Mesenchymal stem cell (in vitro differentiated cells and primary cell): Measurements from ENCODE around the gene GOLPH3.

Source experiments
- DNase-seq: peaks from one replicate; pipeline ENCODE4 v3.0.0-alpha.2; 2013
- H2AFZ ChIP-seq: one replicate; pipeline ENCODE4 v1.6.1; 2013; ENCODE audit warnings: low read depth, mild to moderate bottlenecking, control low read depth, inconsistent platforms, low read length, moderate library complexity
- H2AK5ac ChIP-seq: 2 replicates; pipeline ENCODE4 v1.6.1; 2013; ENCODE audit warnings: low read length, moderate library complexity, mild to moderate bottlenecking, inconsistent platforms; ENCODE audit not compliant: severe bottlenecking
- H2BK120ac ChIP-seq: one replicate; pipeline ENCODE4 v1.6.1; 2013; ENCODE audit warnings: low read depth, mild to moderate bottlenecking, inconsistent platforms, low read length, moderate library complexity
- H2BK12ac ChIP-seq, 2 experiments: one replicate each; pipeline ENCODE4 v1.6.1; 2013; ENCODE audit warnings: inconsistent platforms in 2 of 2, low read length in 2 of 2, mild to moderate bottlenecking in 2 of 2, moderate library complexity in 2 of 2, control low read depth in 1 of 2
- H2BK15ac ChIP-seq: one replicate; pipeline ENCODE4 v1.6.1; 2013; ENCODE audit warnings: mild to moderate bottlenecking, low read depth, inconsistent platforms; ENCODE audit not compliant: poor library complexity, severe bottlenecking
- H2BK5ac ChIP-seq: 2 replicates; pipeline ENCODE4 v1.6.1; 2013; ENCODE audit warnings: low read depth, mild to moderate bottlenecking, low read length, control low read depth, inconsistent platforms; ENCODE audit not compliant: poor library complexity, severe bottlenecking
- H3K14ac ChIP-seq, 2 experiments: one replicate each; pipeline ENCODE4 v1.6.1; 2013; ENCODE audit warnings: inconsistent platforms in 2 of 2, low read length in 2 of 2, control low read depth in 1 of 2, mild to moderate bottlenecking in 1 of 2, moderate library complexity in 1 of 2
- H3K18ac ChIP-seq, 2 experiments: one replicate each; pipeline ENCODE4 v1.6.1; 2013; ENCODE audit warnings: inconsistent platforms in 2 of 2, low read length in 2 of 2, control low read depth in 1 of 2, low read depth in 1 of 2, mild to moderate bottlenecking in 1 of 2
- H3K23ac ChIP-seq, 2 experiments: one replicate each; pipeline ENCODE4 v1.6.1; 2013; ENCODE audit warnings: inconsistent platforms in 2 of 2, low read length in 2 of 2, mild to moderate bottlenecking in 2 of 2, moderate library complexity in 2 of 2, control low read depth in 1 of 2
- H3K27ac ChIP-seq: 2 replicates; pipeline ENCODE4 v1.5.1; 2013; ENCODE audit warnings: mild to moderate bottlenecking, moderate library complexity, low read length, control low read depth, inconsistent platforms; ENCODE audit not compliant: poor library complexity, severe bottlenecking
- H3K27me3 ChIP-seq, 2 experiments: 2 replicates each; pipeline versions ENCODE4 v1.6.1 to v1.7.0; 2013; ENCODE audit warnings: low read length in 2 of 2, mild to moderate bottlenecking in 2 of 2, moderate library complexity in 2 of 2, control low read depth in 1 of 2, inconsistent platforms in 1 of 2; ENCODE audit not compliant: control insufficient read depth in 1 of 2, insufficient read depth in 1 of 2
- H3K36me3 ChIP-seq, 2 experiments: 2 replicates each; pipeline versions ENCODE4 v1.6.1 to v1.7.0; 2013; ENCODE audit warnings: low read length in 2 of 2, control low read depth in 1 of 2, inconsistent platforms in 1 of 2, low read depth in 1 of 2, mild to moderate bottlenecking in 1 of 2; ENCODE audit not compliant: insufficient read depth in 2 of 2, control insufficient read depth in 1 of 2
- H3K4ac ChIP-seq, 2 experiments: one replicate each; pipeline ENCODE4 v1.6.1; 2013; ENCODE audit warnings: inconsistent platforms in 2 of 2, low read length in 2 of 2, mild to moderate bottlenecking in 2 of 2, moderate library complexity in 2 of 2, control low read depth in 1 of 2, low read depth in 1 of 2
- H3K4me1 ChIP-seq: 2 replicates; pipeline ENCODE4 v1.6.1; 2013; ENCODE audit warnings: low read depth, low read length, control low read depth; ENCODE audit not compliant: control insufficient read depth, insufficient read depth
- H3K4me2 ChIP-seq: 2 replicates; pipeline ENCODE4 v1.6.1; 2013; ENCODE audit warnings: low read length, mild to moderate bottlenecking, inconsistent platforms; ENCODE audit not compliant: poor library complexity, severe bottlenecking
- H3K4me3 ChIP-seq, 2 experiments: 2 replicates each; pipeline versions ENCODE4 v1.5.1 to v1.7.0; 2013; ENCODE audit warnings: low read length in 2 of 2, mild to moderate bottlenecking in 2 of 2, control low read depth in 1 of 2, low read depth in 1 of 2; ENCODE audit not compliant: insufficient read depth in 1 of 2
- H3K79me1 ChIP-seq: replicated peaks from 2 replicates; pipeline ENCODE4 v1.6.1; 2013; ENCODE audit warnings: mild to moderate bottlenecking, control low read depth, low read length, inconsistent platforms; ENCODE audit not compliant: poor library complexity, severe bottlenecking
- H3K9ac ChIP-seq: 2 replicates; pipeline ENCODE4 v1.7.0; 2013; ENCODE audit warnings: mild to moderate bottlenecking, low read length, moderate library complexity
- H3K9me3 ChIP-seq: 2 replicates; pipeline ENCODE4 v1.7.0; 2013; ENCODE audit warnings: mild to moderate bottlenecking, low read length; ENCODE audit not compliant: control insufficient read depth
- H4K8ac ChIP-seq: one replicate; pipeline ENCODE4 v1.6.1; 2013; ENCODE audit warnings: inconsistent platforms, mild to moderate bottlenecking, low read length, moderate library complexity
- H4K91ac ChIP-seq: one replicate; pipeline ENCODE4 v1.6.1; 2013; ENCODE audit warnings: mild to moderate bottlenecking, low read length, inconsistent platforms
- WGBS: methylation state at CpG from one replicate; pipeline ENCODE4 v1.1.7; 2013; ENCODE audit warnings: mixed read lengths; 5-methylcytosine and 5-hydroxymethylcytosine counted together

Gene GOLPH3

GRCh38 chr5:32100230-32100629 lies 73.9 kb downstream of the GOLPH3 start:
- no peak overlapping the region for H2BK5ac ChIP-seq
- H2AK5ac ChIP-seq = no peak overlapping the region
- no peak overlapping the region for H2BK12ac ChIP-seq
- H3K36me3 ChIP-seq = peaks cover 61 to 94% of the 10 kb centered on the region in 2 experiments
- no peak overlapping the region for H3K27ac ChIP-seq
- no peaks in the 10 kb centered on the region for H3K27me3 ChIP-seq
- H3K14ac ChIP-seq = no peak overlapping the region
- no peaks in the 10 kb centered on the region for H3K9me3 ChIP-seq
- H3K23ac ChIP-seq = no peak overlapping the region
- 68% methylated on average over 5 of the region's 6 CpGs for WGBS
- H4K91ac ChIP-seq = no peak overlapping the region
- no peak overlapping the region for H4K8ac ChIP-seq
- no peak overlapping the region for H3K18ac ChIP-seq
- H2BK15ac ChIP-seq = no peak overlapping the region
- no peak overlapping the region for H2BK120ac ChIP-seq
- no peak overlapping the region for H3K4me3 ChIP-seq
- no peaks in the 10 kb centered on the region for H3K4me1 ChIP-seq
- no peak overlapping the region for H3K4me2 ChIP-seq
- H3K4ac ChIP-seq = no peak overlapping the region
- peak; percentile 15 for DNase-seq
- no peak overlapping the region for H2AFZ ChIP-seq
- H3K79me1 ChIP-seq = peaks cover 21% of the 10 kb centered on the region
- no peak overlapping the region for H3K9ac ChIP-seq

GRCh38 chr5:32099486-32100035 lies 74.6 kb downstream of the GOLPH3 start:
- H3K4me3 ChIP-seq = no peak overlapping the region
- no peaks in the 10 kb centered on the region for H3K9me3 ChIP-seq
- no peak overlapping the region for H2BK5ac ChIP-seq
- H3K18ac ChIP-seq = no peak overlapping the region
- H2BK15ac ChIP-seq = no peak overlapping the region
- no peak overlapping the region for H3K9ac ChIP-seq
- H3K27me3 ChIP-seq = no peaks in the 10 kb centered on the region
- DNase-seq = no peak
- H2BK120ac ChIP-seq = no peak overlapping the region
- H4K91ac ChIP-seq = no peak overlapping the region
- WGBS = 35% methylated on average over 9 of the region's 9 CpGs
- H2AK5ac ChIP-seq = no peak overlapping the region
- H3K14ac ChIP-seq = no peak overlapping the region
- peaks cover 21% of the 10 kb centered on the region for H3K79me1 ChIP-seq
- H3K23ac ChIP-seq = no peak overlapping the region
- no peak overlapping the region for H3K4me2 ChIP-seq
- no peak overlapping the region for H3K4ac ChIP-seq
- no peak overlapping the region for H4K8ac ChIP-seq
- H3K4me1 ChIP-seq = no peaks in the 10 kb centered on the region
- no peak overlapping the region for H3K27ac ChIP-seq
- no peak overlapping the region for H2AFZ ChIP-seq
- H2BK12ac ChIP-seq = no peak overlapping the region
- peaks cover 63 to 94% of the 10 kb centered on the region in 2 experiments for H3K36me3 ChIP-seq

- H2AFZ ChIP-seq = no peak overlapping the region
- H4K91ac ChIP-seq = no peak overlapping the region
- H3K4me1 ChIP-seq = no peaks in the 10 kb centered on the region
- H2BK120ac ChIP-seq = no peak overlapping the region
- no peaks in the 10 kb centered on the region for H3K9me3 ChIP-seq
- H3K9ac ChIP-seq = no peak overlapping the region
- no peak overlapping the region for H2AK5ac ChIP-seq
- no peak overlapping the region for H3K27ac ChIP-seq
- no peak overlapping the region for H3K4me2 ChIP-seq
- H3K4ac ChIP-seq = no peak overlapping the region
- H3K14ac ChIP-seq = no peak overlapping the region
- H3K4me3 ChIP-seq = no peak overlapping the region
- no peak overlapping the region for H3K18ac ChIP-seq
- no peak overlapping the region for H2BK5ac ChIP-seq
- H3K23ac ChIP-seq = no peak overlapping the region
- H2BK12ac ChIP-seq = no peak overlapping the region
- 71% methylated on average over 11 of the region's 11 CpGs for WGBS
- no peak overlapping the region for H2BK15ac ChIP-seq
- H3K36me3 ChIP-seq = peaks cover 61 to 93% of the 10 kb centered on the region in 2 experiments
- H3K79me1 ChIP-seq = peaks cover 21% of the 10 kb centered on the region
- H3K27me3 ChIP-seq = no peaks in the 10 kb centered on the region
- no peak overlapping the region for H4K8ac ChIP-seq
- no peak for DNase-seq
Measured at GRCh38 chr5:32098890-32099310, 75.2 kb downstream of the GOLPH3 start.

GRCh38 chr5:32098291-32098690 lies 75.8 kb downstream of the GOLPH3 start:
- WGBS = 71% methylated on average over 9 of the region's 9 CpGs
- no peak overlapping the region for H3K18ac ChIP-seq
- H2AK5ac ChIP-seq = no peak overlapping the region
- peaks cover 21% of the 10 kb centered on the region for H3K79me1 ChIP-seq
- H3K27me3 ChIP-seq = no peaks in the 10 kb centered on the region
- no peak overlapping the region for H2BK12ac ChIP-seq
- H3K4ac ChIP-seq = no peak overlapping the region
- peak; percentile 37 for DNase-seq
- no peaks in the 10 kb centered on the region for H3K4me1 ChIP-seq
- H3K27ac ChIP-seq = no peak overlapping the region
- no peak overlapping the region for H3K9ac ChIP-seq
- H4K8ac ChIP-seq = no peak overlapping the region
- no peak overlapping the region for H3K4me2 ChIP-seq
- H2BK5ac ChIP-seq = no peak overlapping the region
- no peak overlapping the region for H3K14ac ChIP-seq
- H2BK15ac ChIP-seq = no peak overlapping the region
- H2AFZ ChIP-seq = no peak overlapping the region
- H2BK120ac ChIP-seq = no peak overlapping the region
- H3K23ac ChIP-seq = no peak overlapping the region
- H3K9me3 ChIP-seq = no peaks in the 10 kb centered on the region
- no peak overlapping the region for H3K4me3 ChIP-seq
- no peak overlapping the region for H4K91ac ChIP-seq
- peaks cover 55 to 90% of the 10 kb centered on the region in 2 experiments for H3K36me3 ChIP-seq
